Caco-2 (cell line): ENCODE results near the gene HES5. TPM values are rescaled to one million over a fixed set of nuclear protein-coding genes. Genes with fewer than 3 reads are reported as not detected.
A peak's percentile ranks its signal among the peaks of the same experiment; 100 is the strongest.

ENCODE experiments used
- BruUV-seq: library from RNA; stranded (reverse); fragments of 400-500 nt; replicated peaks from 2 replicates; lab custom pipeline; 2021; lab: Mats Ljungman, UMichigan
- CTCF ChIA-PET: fragments of 300-600 bp; sonication (Branson Sonifier 250); formaldehyde crosslinking; loops from one replicate; lab custom pipeline; 2022; ENCODE audit warnings: antibody characterized with exemption; lab: Charles Lee
- POLR2A ChIA-PET: fragments of 300-600 bp; sonication (Branson Sonifier 250); formaldehyde crosslinking; loops from one replicate; lab custom pipeline; 2022; ENCODE audit warnings: antibody characterized with exemption; lab: Charles Lee
- DNase-seq, 2 experiments: peaks; one replicate each; pipeline versions ENCODE4 v3.0.0 to v3.0.0-alpha.2; 2020 to 2022
- H3K27me3 ChIP-seq: replicated peaks from 2 replicates; pipeline ENCODE4 v1.6.0; 2011; ENCODE audit warnings: low read length; ENCODE audit not compliant: control insufficient read depth, insufficient read depth
- H3K36me3 ChIP-seq: 2 replicates; pipeline ENCODE4 v1.5.1; 2011; ENCODE audit warnings: low read length; ENCODE audit not compliant: control insufficient read depth, insufficient read depth
- H3K4me1 ChIP-seq: fragments of 250-450 bp; sonication (Bioruptor Pico); 2 replicates; pipeline ENCODE4 v1.5.1; 2020; ENCODE audit warnings: mild to moderate bottlenecking
- H3K4me3 ChIP-seq: 2 replicates; pipeline ENCODE4 v1.5.1; 2011; ENCODE audit warnings: low read depth, mild to moderate bottlenecking, control low read depth, low read length
- H3K9me3 ChIP-seq: fragments of 250-450 bp; sonication (Bioruptor Pico); 2 replicates; pipeline ENCODE4 v1.5.1; 2020; ENCODE audit warnings: mild to moderate bottlenecking, moderate library complexity
- H3K27ac Mint-ChIP-seq: one replicate; pipeline ENCODE4 v1.8.0; 2022; ENCODE audit warnings: mixed read lengths; ENCODE audit not compliant: unreplicated experiment
- H3K27me3 Mint-ChIP-seq: one replicate; pipeline ENCODE4 v1.8.0; 2022; ENCODE audit warnings: mixed read lengths; ENCODE audit not compliant: insufficient read depth, unreplicated experiment
- H3K36me3 Mint-ChIP-seq: one replicate; pipeline ENCODE4 v1.8.0; 2022; ENCODE audit warnings: mild to moderate bottlenecking, mixed read lengths; ENCODE audit not compliant: insufficient read depth, unreplicated experiment
- H3K4me1 Mint-ChIP-seq: one replicate; pipeline ENCODE4 v1.8.0; 2022; ENCODE audit warnings: low read depth, mixed read lengths; ENCODE audit not compliant: unreplicated experiment
- H3K4me3 Mint-ChIP-seq: one replicate; pipeline ENCODE4 v1.8.0; 2022; ENCODE audit warnings: mild to moderate bottlenecking, moderate library complexity, mixed read lengths; ENCODE audit not compliant: unreplicated experiment
- H3K9me3 Mint-ChIP-seq: one replicate; pipeline ENCODE4 v1.8.0; 2022; ENCODE audit warnings: mixed read lengths; ENCODE audit not compliant: unreplicated experiment
- CTCF ChIP-seq, 2 experiments: fragments of 200-600 bp in 1 of 2; IDR thresholded peaks; 1 replicate in 1 of 2; 2 replicates in 1 of 2; pipeline versions ENCODE4 v1.5.1 to v1.8.0; 2011 to 2022; ENCODE audit warnings: antibody characterized with exemption in 1 of 2, control low read depth in 1 of 2, inconsistent platforms in 1 of 2, low read depth in 1 of 2, low read length in 1 of 2, mild to moderate bottlenecking in 1 of 2, moderate library complexity in 1 of 2; ENCODE audit not compliant: insufficient read depth in 1 of 2, severe bottlenecking in 1 of 2, unreplicated experiment in 1 of 2
- intact Hi-C: fragments of 100-400 bp; cut with micrococcal nuclease; formaldehyde crosslinking; loops from one replicate; pipeline ENCODE4 v1.10.0; 2022; ENCODE audit not compliant: unreplicated experiment
- total RNA-seq: library from RNA; stranded (reverse); gene quantifications from 2 replicates; pipeline ENCODE4 v1.2.3, GENCODE V29; 2022

HES5 gene
- total RNA-seq, 1 experiment from 2014 or later: not detected

GRCh38 chr1:2544875-2545640 is 15.0 kb upstream of the HES5 start:
- no peaks in the 10 kb centered on the region for H3K27me3 Mint-ChIP-seq
- intact Hi-C loops: no loop called here
- no peaks in the 10 kb centered on the region for H3K36me3 ChIP-seq
- H3K9me3 ChIP-seq: no peaks in the 10 kb centered on the region
- TF ChIP-seq CTCF (IDR thresholded peaks at IDR 0.05; ENCODE audit: insufficient read depth in 1 of 2, low read depth in 1 of 2, low read length in 1 of 2, severe bottlenecking in 1 of 2, unreplicated experiment in 1 of 2): no peak
- H3K4me1 ChIP-seq: peaks cover 8% of the 10 kb centered on the region
- no peak for DNase-seq
- POLR2A ChIA-PET: interaction anchor here (1.0 kb wide), 1 partner anchor 19 kb away, joined by 4 read pairs; the partner anchor contains the start of gene PANK4
- no peak overlapping the region for H3K4me3 ChIP-seq
- CTCF ChIA-PET: interaction anchor here (1.2 to 1.3 kb wide), 3 partner anchors 13 to 132 kb away, joined by 3 to 8 read pairs (median 4); partner anchors contain the start of gene PEX10
- no peak overlapping the region for H3K27ac Mint-ChIP-seq
- no TSS peak for BruUV-seq
- no peaks in the 10 kb centered on the region for H3K9me3 Mint-ChIP-seq
- peaks cover 6% of the 10 kb centered on the region for H3K36me3 Mint-ChIP-seq
- H3K27me3 ChIP-seq: no peaks in the 10 kb centered on the region
- no peaks in the 10 kb centered on the region for H3K4me1 Mint-ChIP-seq
- peak overlapping the region; percentile 85 for H3K4me3 Mint-ChIP-seq

- intact Hi-C loops: no loop called here
- Mint-ChIP-seq H3K36me3 (peaks cover 6% of the 10 kb centered on the region), H3K27ac (no peak overlapping the region), H3K9me3 (no peaks in the 10 kb centered on the region), H3K4me1 (no peaks in the 10 kb centered on the region), H3K27me3 (no peaks in the 10 kb centered on the region), H3K4me3 (no peak overlapping the region)
- Histone ChIP-seq H3K36me3 (no peaks in the 10 kb centered on the region), H3K27me3 (no peaks in the 10 kb centered on the region), H3K4me3 (no peak overlapping the region), H3K4me1 (peaks cover 8% of the 10 kb centered on the region), H3K9me3 (no peaks in the 10 kb centered on the region)
- POLR2A ChIA-PET: no interaction called here
- CTCF ChIA-PET: no interaction called here
- no TSS peak for BruUV-seq
- TF ChIP-seq CTCF (IDR thresholded peaks at IDR 0.05; ENCODE audit: insufficient read depth in 1 of 2, low read depth in 1 of 2, low read length in 1 of 2, severe bottlenecking in 1 of 2, unreplicated experiment in 1 of 2): no peak
- no peak for DNase-seq
These were observed 14.2 kb upstream of the HES5 start for GRCh38 chr1:2544093-2544874.

GRCh38 chr1:2543543-2544092 is 13.6 kb upstream of the HES5 start:
- no peak for DNase-seq

More at GRCh38 chr1:2543543-2544092, 13.6 kb upstream of the HES5 start:
- intact Hi-C loops: no loop called here
- BruUV-seq: no TSS peak
- Mint-ChIP-seq H3K36me3 (peaks cover 6% of the 10 kb centered on the region), H3K4me1 (no peaks in the 10 kb centered on the region), H3K27ac (no peak overlapping the region), H3K27me3 (no peaks in the 10 kb centered on the region), H3K4me3 (no peak overlapping the region), H3K9me3 (no peaks in the 10 kb centered on the region)
- no peaks in the 10 kb centered on the region for H3K27me3 ChIP-seq
- H3K9me3 ChIP-seq: no peaks in the 10 kb centered on the region
- ChIA-PET CTCF (no interaction called here), POLR2A (no interaction called here)
- no peak for TF ChIP-seq CTCF (IDR thresholded peaks at IDR 0.05; ENCODE audit: insufficient read depth in 1 of 2, low read depth in 1 of 2, low read length in 1 of 2, severe bottlenecking in 1 of 2, unreplicated experiment in 1 of 2)
- H3K4me1 ChIP-seq: peaks cover 8% of the 10 kb centered on the region
- H3K36me3 ChIP-seq: no peaks in the 10 kb centered on the region
- no peak overlapping the region for H3K4me3 ChIP-seq
